ENCODE measurements around the gene MISP3.

MISP3 gene

GRCh38 chr19:14122924-14123323 is 50.3 kb downstream of the MISP3 start:
- DNase-seq (ENCODE audit: low read depth) = no peak
- TF ChIP-seq CTCF (IDR thresholded peaks at IDR 0.05; ENCODE audit: insufficient read depth, low read depth, low read length, missing control alignments) = no peak
- H3K4me3 ChIP-seq (ENCODE audit: low read depth, low read length) = no peak overlapping the region
